Cerebellar nuclear complex (tissue), 1 donor: Measurements from ENCODE around the gene HOTAIR.

ENCODE experiments used
- DNase-seq, 2 experiments: peaks; one replicate each; lab custom pipeline; 2025; lab: John Stamatoyannopoulos, UW

Gene HOTAIR

DNA sequence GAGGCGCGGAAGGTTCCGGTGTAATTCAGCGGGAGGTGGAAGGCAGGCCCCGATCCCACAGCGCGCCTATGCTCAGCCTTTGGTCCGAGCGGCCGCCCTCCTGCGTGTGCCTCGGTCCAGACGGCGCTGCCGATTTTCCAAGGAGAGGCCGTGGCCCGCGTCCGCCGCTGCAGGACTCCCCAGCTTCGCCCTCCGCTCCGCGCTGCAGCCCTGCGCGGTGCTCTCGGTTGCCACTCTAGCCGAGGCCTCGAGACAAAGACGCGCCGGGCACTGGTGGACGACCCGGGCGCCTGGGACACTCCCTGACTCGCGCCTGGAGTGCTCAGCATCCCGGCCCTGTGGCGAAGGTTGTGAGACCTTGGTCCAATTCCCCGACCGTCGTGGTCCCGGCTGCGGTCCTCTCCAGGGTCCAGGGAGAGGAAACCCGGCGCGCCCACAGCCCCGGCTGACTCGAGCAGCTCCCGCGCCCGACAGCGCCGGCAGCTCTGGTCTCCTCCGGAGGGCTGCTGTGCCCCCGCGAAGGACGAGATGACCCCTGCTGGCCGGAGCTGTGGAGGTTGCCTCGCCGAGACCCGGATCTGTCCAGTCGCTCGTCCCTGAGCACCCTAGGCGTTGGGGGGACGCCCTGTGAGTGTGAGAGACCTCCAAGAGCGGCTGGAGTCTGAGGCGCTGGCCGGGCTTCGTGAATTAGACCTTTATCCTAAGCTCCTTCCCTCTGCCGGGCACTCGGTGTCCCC is 13.6 kb downstream of the HOTAIR start:
- no peak for DNase-seq

DNA sequence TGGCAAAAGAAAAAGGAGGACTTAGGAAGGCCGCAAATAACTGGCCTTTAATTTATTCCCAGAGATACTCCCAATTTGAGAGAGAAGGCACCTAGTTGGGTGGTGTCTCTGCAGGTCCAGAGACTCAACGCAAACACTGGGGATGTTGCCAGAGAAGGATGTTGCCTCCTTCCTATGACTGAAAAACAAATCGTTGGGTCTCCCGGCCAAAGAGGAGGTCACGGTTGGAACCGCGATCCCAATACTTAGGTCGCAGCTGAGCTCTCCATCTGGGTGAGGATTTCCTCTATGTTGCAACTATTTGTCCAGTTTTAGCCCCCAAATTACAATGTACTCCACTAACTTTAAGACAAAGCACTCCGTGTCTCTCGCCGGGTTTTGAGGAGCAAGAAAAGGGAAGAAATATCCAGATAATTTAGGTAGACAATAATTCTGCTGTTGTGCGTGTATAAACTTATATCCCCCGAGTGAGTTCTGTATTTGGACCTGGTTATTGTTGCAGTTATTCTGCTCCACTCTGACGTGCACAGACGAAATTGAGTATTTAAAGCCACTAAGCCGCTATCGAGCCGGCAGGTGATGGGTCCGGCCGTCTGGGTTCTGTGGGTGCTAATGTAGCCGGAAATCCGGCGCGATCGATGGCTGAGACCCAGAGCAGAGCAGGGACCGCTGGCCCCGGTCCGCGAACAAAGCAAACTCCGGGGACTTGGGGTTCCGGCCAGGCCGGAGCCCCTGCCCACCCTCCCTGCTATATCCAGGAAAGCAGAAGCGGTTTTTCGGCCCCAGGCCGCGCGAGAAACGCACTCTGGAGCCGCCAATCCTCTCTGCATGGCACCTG is 14.3 kb downstream of the HOTAIR start:
- DNase-seq: no peak

DNA sequence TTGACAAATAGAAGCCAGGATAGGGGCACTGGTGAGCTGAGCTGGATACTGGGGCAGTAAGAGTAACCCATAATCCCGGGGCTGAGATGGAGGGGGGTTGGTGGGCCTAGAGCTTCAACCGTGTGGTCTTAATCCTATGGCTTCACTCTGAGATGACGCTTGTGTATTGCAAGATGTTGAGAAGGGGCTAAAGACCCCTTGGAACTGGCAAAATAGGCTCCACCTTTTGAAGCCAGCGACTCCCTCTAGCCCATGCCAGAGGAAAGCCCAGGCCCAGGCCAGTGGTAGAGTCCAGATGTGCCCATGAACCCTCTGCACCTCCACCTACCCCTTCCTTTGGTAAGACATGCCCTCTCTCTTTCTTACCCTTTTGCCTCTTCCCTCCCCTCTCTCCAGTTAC is 15.4 kb downstream of the HOTAIR start:
- no peak for DNase-seq

DNA sequence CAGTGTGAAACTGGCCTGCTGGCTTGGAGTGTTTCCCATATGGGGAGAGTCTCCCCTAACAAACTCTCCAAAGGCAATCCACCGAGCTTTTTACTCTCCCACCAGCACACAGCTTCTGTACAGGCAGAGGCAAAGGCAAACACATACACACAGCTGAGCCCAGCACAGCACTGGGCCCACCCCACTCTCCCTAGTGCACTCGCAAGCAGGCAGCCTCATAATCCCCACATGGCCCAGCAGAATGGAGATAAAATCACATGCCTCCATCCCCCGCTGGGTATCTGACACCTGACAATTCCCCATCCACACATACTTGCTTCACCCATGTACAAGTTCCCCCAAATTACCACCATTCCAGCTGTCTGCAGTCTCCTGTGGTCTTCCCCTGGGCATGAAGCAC is 16.6 kb downstream of the HOTAIR start:
- no peak for DNase-seq

DNA sequence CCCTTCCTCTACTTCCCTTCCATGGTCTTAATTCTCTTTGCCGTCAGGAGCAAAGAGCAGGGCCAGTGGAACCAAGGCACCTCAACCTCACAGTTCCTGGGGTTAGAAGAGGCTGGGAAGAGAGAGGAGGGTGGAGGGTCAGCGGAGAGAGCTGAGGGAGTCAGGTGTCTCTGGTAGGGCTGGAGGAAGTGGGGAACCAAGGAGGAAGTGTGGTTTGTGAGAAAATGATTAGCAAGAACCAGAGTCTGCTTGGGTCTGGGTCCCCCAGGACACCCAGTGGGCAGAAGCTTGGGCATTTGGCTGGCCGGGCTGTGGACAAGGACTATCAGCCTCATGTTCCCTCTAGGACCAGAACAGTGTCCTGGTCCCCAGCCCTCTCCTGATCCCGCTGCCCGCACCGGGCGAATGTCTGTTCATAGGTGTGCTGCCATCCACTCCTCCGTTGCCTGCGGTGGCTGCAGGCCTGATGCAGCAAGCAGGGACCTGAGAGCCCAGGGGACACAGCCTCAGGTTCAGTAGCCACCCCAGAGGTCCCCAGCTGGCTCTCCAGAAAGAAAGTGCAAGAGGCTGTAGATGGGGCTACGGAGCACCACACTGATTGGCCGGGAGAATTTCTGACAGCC is 17.7 kb downstream of the HOTAIR start:
- no peak for DNase-seq

DNA sequence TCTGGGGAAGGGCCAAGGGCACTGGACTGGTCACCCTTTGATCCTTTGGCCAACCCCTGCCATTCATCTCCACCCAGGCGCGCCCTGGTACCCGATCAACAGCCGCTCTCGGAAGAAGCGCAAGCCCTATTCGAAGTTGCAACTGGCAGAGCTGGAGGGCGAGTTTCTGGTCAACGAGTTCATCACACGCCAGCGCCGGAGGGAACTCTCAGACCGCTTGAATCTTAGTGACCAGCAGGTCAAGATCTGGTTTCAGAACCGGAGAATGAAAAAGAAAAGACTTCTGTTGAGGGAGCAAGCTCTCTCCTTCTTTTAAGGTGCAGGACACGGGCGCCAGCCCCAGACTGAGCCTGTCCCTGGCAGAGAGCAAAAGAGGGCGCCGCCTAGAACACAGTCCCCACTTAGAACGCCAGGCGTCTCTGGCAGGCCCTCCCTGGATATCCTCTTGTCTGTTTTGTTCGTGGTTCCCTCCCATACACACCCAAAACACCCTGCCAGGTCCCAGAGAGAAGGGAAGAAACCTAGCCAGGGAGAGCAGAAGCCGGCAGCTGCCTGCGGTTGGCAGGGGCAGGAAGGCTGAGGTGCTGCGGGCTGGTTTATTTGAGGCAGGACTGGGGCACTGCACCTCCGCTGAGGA is 18.4 kb downstream of the HOTAIR start:
- DNase-seq: no peak

DNA sequence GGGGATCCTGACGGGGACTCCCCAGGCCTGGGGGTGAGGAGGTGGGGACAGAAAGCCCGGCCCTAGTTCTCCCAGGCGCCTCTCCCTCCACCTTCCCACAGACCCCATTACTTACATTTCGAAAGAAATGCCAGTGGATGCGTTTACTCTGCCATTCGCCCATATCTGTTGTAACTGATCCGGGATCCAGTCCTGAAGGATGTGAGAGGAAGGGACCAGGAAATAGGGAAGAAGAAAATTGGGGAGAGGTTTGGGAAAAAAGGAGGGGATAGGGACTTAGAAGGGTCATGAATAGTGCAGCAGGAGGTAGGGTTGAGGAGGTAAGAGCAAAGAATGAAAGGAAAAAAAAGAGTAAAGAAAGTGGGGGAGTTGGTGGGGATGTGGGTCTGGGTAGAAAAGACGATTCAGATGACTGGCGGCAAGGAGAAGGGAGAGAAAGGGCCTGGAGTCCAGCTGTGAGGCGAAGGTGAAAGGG is 18.9 kb downstream of the HOTAIR start:
- no peak for DNase-seq

DNA sequence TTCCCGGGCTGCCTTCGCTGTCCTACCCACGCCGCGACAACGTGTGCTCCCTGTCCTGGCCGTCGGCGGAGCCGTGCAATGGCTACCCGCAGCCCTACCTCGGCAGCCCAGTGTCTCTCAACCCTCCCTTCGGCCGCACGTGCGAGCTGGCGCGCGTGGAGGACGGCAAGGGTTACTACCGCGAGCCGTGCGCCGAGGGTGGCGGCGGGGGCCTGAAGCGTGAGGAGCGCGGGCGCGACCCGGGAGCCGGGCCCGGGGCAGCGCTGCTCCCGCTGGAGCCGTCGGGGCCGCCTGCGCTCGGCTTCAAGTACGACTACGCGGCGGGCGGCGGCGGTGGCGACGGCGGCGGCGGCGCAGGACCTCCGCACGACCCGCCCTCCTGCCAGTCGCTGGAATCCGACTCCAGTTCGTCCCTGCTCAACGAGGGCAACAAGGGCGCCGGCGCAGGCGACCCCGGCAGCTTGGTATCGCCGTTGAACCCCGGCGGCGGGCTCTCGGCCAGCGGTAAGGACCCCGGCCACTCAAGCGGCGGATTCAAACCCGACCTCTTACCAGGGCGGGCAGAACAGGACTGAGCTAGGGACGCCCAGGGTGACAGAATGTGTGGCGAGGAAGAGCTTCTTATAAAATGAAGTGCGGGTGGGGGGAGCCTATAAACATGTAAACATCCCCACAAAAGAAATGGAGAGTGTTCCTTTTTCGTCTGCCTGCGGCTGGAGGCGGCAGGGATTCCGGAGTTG is 19.5 kb downstream of the HOTAIR start:
- no peak for DNase-seq

DNA sequence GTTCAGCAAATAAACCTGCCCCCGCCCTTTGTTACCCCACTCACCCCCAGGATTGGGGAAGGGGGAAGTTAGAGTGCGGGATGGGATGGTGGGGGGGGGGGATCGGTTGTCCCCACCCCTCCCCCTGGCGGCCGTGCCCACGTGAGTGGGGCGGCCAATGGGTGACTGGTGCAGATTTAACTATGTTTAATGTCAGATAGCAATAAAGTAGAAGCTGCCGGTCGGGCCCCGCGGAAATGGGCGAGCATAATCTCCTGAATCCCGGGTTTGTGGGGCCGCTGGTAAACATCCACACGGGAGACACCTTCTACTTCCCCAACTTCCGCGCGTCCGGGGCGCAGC is 20.1 kb downstream of the HOTAIR start, which contains the start of gene HOXC12:
TSS of gene HOXC12 (plus strand) at position 210 of the 342 bp plus-strand sequence. CDS start at position 237, 27 bp downstream.
- no peak for DNase-seq

DNA sequence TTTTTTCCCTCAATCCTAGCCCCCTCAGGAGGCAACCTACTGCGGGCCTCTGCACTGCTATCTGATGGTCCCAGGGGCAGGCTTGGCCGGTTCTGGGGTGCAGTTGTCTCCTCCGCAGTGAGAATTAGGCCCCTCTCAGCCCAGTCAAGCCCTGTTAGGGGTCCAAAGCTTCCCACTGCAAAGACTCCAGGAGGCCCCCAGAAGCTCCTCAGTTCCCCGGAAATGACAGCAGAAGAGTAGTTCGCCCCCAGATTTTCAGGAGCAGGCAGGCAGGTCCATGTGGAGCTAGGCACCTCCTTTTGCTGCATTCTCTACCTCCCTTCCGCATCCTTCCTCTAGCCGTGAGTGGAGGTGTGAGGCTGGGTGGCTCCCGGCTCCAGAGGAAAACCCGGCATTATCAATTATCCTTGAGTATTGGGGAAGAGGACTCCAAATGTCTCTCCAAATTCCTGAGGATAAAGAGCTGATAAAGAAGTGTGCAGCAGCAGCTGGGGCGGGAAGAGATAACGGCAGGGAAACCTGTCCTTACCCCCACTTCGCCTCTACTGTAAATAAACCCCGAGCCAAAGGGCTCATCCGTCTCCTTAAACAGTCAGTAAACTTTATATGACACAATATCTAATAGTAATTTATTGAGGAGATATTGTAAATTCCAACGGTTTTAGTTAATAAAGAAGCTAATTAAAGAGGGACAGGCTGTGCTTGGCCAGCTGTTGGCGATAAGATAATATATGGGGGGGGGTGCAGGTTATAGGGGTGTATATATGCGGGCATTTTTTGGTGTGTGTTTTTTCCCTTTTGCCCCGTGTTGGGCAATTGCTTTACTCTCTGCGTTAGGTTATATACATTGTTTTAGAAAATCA is 20.7 kb downstream of the HOTAIR start:
- no peak for DNase-seq

DNA sequence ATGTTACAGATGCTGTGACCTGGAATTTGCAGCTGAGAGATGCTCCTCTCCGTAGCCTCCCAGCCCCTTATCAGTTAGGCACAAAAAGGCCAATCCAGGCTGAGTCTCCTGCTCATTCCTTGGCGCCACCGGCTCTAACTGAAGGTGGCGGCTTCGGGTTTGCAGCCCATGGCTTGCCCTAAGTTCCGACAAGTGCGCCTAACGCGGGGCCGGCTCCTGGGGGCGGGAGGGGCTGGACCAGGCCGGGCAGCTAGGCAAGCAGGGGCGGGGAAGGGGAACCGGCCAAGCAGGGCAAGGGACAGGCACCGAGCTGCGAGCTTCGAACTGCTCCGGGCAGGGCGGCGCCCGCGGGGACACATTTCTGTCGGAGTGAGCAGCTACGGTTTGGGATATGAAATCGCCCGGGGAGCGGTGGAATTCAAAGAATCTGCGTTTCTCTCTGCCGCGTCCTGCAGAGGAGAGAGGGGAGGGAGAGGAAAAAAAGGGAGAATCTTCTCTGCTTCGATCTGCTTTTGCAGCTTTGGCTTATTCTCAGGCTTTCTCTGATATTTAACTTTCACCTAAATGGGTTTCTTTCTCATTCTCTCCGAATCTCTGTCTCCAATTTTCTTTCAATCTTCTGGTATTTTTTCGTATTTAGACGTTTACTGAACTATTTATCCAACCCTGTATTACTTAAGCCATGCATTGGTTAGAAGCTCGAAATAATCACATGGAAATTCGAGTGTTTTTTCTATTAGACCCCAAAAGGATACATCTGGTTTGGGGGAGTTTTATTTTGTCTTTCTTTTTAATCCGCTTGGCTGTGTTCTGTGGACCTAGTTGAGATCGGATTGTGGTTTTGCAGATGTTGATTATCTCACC is 21.7 kb downstream of the HOTAIR start:
- no peak for DNase-seq

DNA sequence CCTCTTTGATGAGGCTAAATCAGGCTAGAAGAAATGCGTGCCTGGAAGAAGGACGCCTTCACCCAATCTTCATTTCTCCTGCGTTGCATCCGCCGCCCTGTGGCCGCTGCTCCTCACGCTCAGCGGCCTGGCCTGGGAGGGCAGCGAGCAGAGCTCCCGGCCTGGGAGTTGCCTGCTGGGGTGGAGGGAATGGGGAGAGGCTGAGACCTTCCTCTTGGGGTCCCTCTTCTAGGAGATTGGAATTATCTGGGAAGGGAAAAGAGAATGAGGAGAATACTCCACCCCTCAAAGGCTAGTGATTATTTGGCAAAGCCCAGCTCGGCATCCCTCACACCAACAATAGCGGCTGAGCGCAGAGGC is 22.4 kb downstream of the HOTAIR start:
- no peak for DNase-seq

DNA sequence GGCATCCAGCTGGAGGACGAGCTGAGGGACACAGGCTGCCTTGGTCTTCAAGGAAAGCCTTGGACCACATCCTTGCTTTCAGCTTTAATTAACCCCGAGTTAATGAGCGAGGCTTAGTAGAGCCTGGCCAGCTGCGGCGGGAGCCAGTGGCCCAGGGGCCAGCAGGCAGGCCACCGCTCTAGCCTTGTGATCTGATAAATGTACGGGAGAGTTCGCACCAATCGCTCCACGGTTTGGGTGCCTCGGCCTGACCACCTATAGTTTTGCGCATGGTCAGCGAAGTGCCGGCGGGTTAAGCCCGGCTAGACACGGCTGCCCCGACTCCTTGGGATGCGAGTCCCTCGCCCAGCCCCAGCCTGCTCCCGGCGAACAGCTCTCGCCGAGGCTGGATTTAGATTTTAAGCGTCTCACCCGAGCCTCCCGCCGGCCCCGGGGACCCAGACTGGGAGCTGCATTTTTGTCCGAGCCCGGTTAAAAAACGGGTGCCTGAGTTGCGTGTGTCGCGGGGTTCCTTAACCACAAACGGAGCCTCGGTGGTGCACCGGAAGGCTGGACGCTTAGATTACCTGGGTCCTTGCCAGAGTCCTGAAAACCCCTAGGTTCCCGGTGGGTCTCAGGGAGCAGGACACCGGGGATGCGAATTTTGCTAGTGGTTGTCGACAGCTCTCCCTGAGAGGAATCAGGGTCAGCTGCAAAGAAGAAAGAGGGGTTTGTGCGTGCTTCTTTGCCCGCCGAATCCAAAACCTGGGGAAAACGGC is 23.0 kb downstream of the HOTAIR start:
- no peak for DNase-seq

DNA sequence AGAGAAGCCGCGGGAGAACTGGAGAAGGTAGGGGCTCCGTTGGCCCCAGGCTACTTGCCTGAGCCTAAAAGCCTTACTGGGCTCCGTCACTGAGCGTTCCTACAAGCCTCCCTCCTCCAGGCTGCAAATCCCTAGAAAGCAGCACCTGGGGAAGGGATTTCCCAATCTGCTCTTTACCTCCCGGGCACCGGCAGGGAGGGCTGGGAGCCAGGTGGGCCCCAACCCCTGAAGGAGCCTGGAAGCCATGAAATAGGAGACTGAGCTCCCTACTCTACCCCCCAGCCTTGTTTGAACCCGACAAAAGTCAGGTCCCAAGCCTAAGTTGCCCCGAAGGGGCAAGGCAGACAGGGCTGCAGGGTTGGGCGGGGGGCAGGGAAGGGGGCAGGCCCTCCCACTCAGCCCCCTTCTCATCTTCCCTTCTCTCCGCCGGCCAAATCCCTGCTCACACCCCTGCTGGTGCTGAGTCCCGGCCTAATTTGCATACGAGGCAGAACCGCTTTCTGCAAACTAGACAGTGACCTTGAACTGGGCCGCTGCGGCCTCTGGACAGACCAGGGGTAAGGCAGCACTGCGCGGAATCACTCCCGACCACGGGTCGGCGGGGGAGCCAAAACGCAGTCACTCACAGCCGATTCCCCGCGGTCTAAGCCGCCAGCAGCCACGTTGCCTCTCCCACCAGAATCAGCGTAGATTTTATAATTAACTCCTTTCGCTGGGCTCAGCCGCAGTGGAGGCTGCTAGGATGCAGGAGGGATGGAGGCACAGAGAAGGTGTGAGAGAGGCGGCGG is 23.8 kb downstream of the HOTAIR start:
- DNase-seq: no peak

DNA sequence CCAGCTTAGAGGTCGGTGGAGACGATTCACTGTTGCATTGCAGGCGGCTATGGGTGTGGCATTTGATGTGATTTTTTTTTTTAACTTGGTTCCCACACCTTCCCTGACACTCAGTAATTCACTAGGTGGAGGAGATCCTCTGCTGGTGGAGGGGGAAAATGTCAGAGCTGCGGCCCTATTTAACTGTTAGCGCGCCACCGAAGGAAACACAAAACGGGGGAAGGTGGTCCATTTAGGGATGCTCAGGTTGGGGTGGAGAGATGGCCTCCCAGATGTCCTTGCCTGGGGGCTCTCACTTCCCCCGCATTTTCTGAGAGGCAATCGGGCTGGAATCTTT is 24.3 kb downstream of the HOTAIR start:
- DNase-seq: no peak

DNA sequence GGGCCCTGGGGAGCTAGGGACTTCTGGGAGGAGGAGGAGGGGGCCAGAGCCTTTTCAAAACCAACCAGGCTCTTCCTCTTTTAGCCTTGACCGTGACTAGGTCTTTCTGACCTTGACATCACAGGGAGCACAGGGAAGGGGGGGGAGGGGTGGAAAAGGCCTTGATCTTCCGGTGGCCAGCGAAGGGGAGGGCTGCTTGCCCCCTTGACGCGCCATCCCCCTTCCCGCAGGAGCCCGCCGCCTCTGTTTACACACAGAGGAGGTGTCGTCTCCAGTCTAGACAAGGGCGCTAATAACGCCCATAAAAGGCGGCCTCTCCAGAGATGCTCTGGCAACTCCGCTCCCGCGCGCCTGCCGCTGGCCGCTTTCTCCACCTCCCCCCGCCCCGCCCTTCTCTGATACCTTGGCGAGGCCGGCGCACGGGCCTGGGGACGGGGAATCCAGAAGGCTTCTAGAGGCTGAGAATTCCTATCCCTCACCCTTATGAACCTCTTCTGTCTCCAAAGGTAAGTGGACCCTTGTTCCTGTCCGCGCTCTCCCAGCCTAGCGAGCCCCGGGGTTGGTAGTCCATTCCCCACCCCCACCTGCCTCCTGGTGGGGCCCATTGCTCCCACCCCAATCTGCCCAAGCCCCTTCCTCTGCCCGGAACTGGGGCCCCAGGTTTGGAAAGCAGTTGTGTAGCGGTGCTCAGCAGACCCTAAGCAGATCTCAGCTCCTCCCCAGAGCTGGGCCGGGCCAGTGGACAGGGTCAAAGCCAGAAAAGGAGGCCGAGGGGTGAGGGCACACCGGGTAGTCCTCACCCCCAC is 24.9 kb downstream of the HOTAIR start:
- no peak for DNase-seq
